Measurements from ENCODE around the gene GRIK5. TPM values are rescaled to one million over a fixed set of nuclear protein-coding genes. Genes with fewer than 3 reads are reported as not detected.

Gene GRIK5
- total and polyA plus RNA-seq, 2 experiments from 2014 or later: 0.50 to 0.60 TPM

DNA sequence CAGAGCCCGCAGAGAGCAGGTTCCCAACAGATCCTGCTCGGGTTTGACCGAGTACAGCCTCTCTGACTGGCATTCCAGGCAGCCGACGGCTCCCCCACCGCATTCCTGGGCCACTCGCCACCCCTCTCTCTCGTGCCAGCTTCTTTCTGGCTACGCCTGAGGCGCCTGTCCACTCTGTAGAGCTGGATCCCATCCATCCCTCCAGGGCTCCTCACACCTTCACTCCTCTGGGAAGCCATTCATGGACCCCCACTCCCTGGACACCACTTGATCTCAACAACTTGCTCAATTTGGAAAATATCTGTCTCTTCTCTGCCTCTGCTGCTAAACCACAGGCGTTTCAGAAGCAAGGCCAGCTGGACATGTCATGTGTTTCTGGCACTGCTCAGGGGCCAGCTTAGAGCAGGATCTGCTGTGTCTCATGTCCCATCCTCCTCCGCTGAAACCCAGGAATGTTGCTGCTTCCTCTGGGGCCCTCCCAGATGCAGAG lies 45.3 kb downstream of the GRIK5 start:
- Histone ChIP-seq H3K4me3 (no peak overlapping the region), H3K27ac (no peak overlapping the region), H3K9me2 (replicated peaks; ENCODE audit: insufficient read depth) (no peaks in the 10 kb centered on the region), H3K4me1 (ENCODE audit: insufficient read depth) (no peaks in the 10 kb centered on the region), H4K20me1 (ENCODE audit: insufficient read depth, poor library complexity, severe bottlenecking) (no peaks in the 10 kb centered on the region), H3K27me3 (no peaks in the 10 kb centered on the region), H2AFZ (no peak overlapping the region), H3K9me3 (ENCODE audit: low read depth) (no peaks in the 10 kb centered on the region), H3K4me2 (peak overlapping the region; percentile 44), H3K79me2 (no peaks in the 10 kb centered on the region), H3K36me3 (replicated peaks; ENCODE audit: insufficient read depth, low read depth) (no peaks in the 10 kb centered on the region)
- WGBS (ENCODE audit: low lambda C conversion rate, missing lambda C conversion rate): 60% methylated on average over 11 of the region's 12 CpGs
- peak; percentile 54 for DNase-seq (ENCODE audit: low spot score)
- TF ChIP-seq EZH2 (IDR thresholded peaks at IDR 0.05; ENCODE audit: borderline replicate concordance): no peak
- TF ChIP-seq EZH2phosphoT487 (IDR thresholded peaks at IDR 0.05; ENCODE audit: low read depth, severe bottlenecking, unreplicated experiment): no peak
- TF ChIP-seq, protein P1, sequence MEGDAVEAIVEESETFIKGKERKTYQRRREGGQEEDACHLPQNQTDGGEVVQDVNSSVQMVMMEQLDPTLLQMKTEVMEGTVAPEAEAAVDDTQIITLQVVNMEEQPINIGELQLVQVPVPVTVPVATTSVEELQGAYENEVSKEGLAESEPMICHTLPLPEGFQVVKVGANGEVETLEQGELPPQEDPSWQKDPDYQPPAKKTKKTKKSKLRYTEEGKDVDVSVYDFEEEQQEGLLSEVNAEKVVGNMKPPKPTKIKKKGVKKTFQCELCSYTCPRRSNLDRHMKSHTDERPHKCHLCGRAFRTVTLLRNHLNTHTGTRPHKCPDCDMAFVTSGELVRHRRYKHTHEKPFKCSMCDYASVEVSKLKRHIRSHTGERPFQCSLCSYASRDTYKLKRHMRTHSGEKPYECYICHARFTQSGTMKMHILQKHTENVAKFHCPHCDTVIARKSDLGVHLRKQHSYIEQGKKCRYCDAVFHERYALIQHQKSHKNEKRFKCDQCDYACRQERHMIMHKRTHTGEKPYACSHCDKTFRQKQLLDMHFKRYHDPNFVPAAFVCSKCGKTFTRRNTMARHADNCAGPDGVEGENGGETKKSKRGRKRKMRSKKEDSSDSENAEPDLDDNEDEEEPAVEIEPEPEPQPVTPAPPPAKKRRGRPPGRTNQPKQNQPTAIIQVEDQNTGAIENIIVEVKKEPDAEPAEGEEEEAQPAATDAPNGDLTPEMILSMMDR (IDR thresholded peaks at IDR 0.05; ENCODE audit: poor library complexity): no peak

DNA sequence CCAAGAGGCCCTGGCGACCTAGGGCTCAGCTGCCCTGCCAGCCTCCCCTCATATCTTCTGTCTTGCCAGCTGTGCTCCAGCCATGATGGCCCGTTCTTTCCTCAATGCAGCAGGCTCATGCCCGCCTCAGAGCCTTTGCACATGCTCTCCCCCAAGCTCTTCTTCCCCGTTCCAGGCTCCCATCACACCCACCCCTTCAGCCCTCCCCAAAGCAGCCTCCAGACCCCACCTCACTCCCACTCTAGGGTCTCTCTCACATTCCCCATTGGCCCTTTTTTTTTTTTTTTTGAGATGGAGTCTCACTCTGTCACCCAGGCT lies 46.1 kb downstream of the GRIK5 start:
- no peak overlapping the region for H3K4me3 ChIP-seq
- no peak overlapping the region for H2AFZ ChIP-seq
- no peaks in the 10 kb centered on the region for H3K9me2 ChIP-seq (replicated peaks; ENCODE audit: insufficient read depth)
- TF ChIP-seq EZH2 (IDR thresholded peaks at IDR 0.05; ENCODE audit: borderline replicate concordance) (no peak), EZH2phosphoT487 (IDR thresholded peaks at IDR 0.05; ENCODE audit: low read depth, severe bottlenecking, unreplicated experiment) (no peak)
- TF ChIP-seq, protein P1 (IDR thresholded peaks at IDR 0.05; ENCODE audit: poor library complexity): no peak
- no peaks in the 10 kb centered on the region for H3K9me3 ChIP-seq (ENCODE audit: low read depth)
- H3K27me3 ChIP-seq: no peaks in the 10 kb centered on the region
- H3K79me2 ChIP-seq: no peaks in the 10 kb centered on the region
- H4K20me1 ChIP-seq (ENCODE audit: insufficient read depth, poor library complexity, severe bottlenecking): no peaks in the 10 kb centered on the region
- no peak overlapping the region for H3K27ac ChIP-seq
- WGBS (ENCODE audit: low lambda C conversion rate, missing lambda C conversion rate): 94% methylated on average over 4 of the region's 4 CpGs
- DNase-seq (ENCODE audit: low spot score): no peak
- H3K36me3 ChIP-seq (replicated peaks; ENCODE audit: insufficient read depth, low read depth): no peaks in the 10 kb centered on the region
- no peak overlapping the region for H3K4me2 ChIP-seq
- no peaks in the 10 kb centered on the region for H3K4me1 ChIP-seq (ENCODE audit: insufficient read depth)

DNA sequence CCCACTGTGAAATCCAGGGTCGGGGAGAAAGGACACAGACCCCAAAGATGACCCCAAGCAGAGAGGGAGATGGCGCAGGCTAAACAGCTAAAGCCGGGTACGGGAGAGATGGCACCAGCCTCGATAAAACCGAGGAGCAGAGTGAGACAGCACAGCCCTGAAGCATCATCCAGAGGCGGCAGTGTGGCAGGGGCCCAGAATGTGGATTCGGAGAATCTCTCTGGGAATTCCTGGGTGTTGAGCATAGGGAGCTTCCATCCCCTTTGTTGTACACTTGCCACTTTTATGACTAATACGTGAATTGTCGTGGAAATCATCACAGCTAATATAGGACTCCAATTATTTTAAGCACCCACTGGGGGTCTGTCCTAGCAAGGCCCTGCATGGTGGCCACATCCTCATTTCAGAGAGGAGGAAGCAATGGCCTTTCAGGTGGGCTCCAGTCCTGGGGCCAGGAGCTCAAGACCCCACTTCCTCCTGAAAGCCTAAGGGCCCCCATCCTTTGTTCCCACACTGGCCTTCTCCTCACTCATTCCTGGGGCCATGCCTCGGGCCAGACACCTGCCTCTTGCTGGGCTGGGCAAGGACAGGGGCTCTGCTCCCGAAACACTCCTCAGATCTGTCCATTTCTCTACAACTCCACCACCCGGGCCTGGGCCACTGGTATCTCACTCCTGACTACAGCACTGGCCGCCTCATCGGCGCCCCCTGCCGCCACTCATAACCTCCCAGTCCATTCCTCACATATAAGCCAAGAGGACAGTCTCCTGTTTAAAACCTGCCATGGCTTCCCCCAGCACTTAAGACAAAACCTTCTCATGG lies 46.7 kb downstream of the GRIK5 start:
- no peak overlapping the region for H3K27ac ChIP-seq
- no peaks in the 10 kb centered on the region for H3K79me2 ChIP-seq
- H3K9me3 ChIP-seq (ENCODE audit: low read depth): no peaks in the 10 kb centered on the region
- H3K36me3 ChIP-seq (replicated peaks; ENCODE audit: insufficient read depth, low read depth): no peaks in the 10 kb centered on the region
- TF ChIP-seq EZH2phosphoT487 (IDR thresholded peaks at IDR 0.05; ENCODE audit: low read depth, severe bottlenecking, unreplicated experiment): no peak
- TF ChIP-seq, protein P1 (IDR thresholded peaks at IDR 0.05; ENCODE audit: poor library complexity): peak; percentile 12
- no peak overlapping the region for H2AFZ ChIP-seq
- H3K4me2 ChIP-seq: no peak overlapping the region
- H4K20me1 ChIP-seq (ENCODE audit: insufficient read depth, poor library complexity, severe bottlenecking): no peaks in the 10 kb centered on the region
- 68% methylated on average over 16 of the region's 17 CpGs for WGBS (ENCODE audit: low lambda C conversion rate, missing lambda C conversion rate)
- DNase-seq (ENCODE audit: low spot score): no peak
- H3K4me3 ChIP-seq: no peak overlapping the region
- no peaks in the 10 kb centered on the region for H3K9me2 ChIP-seq (replicated peaks; ENCODE audit: insufficient read depth)
- H3K4me1 ChIP-seq (ENCODE audit: insufficient read depth): no peaks in the 10 kb centered on the region
- no peaks in the 10 kb centered on the region for H3K27me3 ChIP-seq
